ENCODE data around the gene MAP1B. TPM values are rescaled to one million over a fixed set of nuclear protein-coding genes. Genes with fewer than 3 reads are reported as not detected.
"Not testable (repeated sequence)": the region's sequence is repeated elsewhere in the genome, so short reads cannot be mapped to it uniquely, and the experiment has no call there.

MAP1B gene
- polyA plus RNA-seq, 1 donor (not counting 4 experiments of a cell fraction or from before 2014, with no cell fraction given): 3.3 TPM

DNA sequence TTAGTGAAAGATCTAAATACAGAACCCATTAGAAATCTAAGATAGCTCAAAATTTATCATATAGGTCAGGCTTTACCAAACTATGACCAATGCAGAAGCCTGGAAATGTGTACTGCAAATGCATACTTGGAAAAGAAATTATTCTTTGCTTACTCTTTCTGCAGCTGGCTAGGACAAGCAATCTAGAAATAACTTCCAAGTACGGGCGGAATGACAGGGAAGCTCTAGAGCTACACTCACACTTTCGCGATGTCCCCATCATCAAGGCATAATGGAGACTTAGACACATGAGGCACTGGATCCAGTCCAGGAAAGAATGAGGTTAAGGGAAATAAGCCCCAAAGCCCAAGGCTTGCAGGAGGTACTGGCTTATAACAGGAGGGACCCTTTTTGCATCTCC lies 22.4 kb upstream of the MAP1B start:
- no peaks in the 10 kb centered on the region for H3K9me1 ChIP-seq (ENCODE audit: control insufficient read depth, extremely low read depth, insufficient read depth, low read length)
- no peaks in the 10 kb centered on the region for H3K36me3 ChIP-seq (ENCODE audit: control insufficient read depth in 2 of 2, extremely low read depth in 1 of 2, insufficient read depth in 2 of 2, low read length in 2 of 2)
- no peak overlapping the region for H2AFZ ChIP-seq (ENCODE audit: control insufficient read depth, low read length)
- no peak overlapping the region for H3K27ac ChIP-seq (ENCODE audit: control insufficient read depth, insufficient read depth, low read length)
- no peaks in the 10 kb centered on the region for H3K9me3 ChIP-seq (ENCODE audit: control insufficient read depth, low read depth, low read length)
- DNase-seq (ENCODE audit: low read depth, low spot score): no peak
- H3K9ac ChIP-seq (ENCODE audit: control insufficient read depth, extremely low read depth, insufficient read depth, low read length): no peak overlapping the region
- no peak overlapping the region for H3K4me3 ChIP-seq (ENCODE audit: control insufficient read depth in 2 of 3, extremely low read depth in 1 of 3, insufficient read depth in 2 of 3, low read depth in 1 of 3, low read length in 3 of 3)
- no peak for FAIRE-seq
- H3K27me3 ChIP-seq (ENCODE audit: control insufficient read depth, extremely low read depth, insufficient read depth, low read length): peaks cover 3% of the 10 kb centered on the region
- no peaks in the 10 kb centered on the region for H4K20me1 ChIP-seq (ENCODE audit: control insufficient read depth, extremely low read depth, insufficient read depth, low read length)
- dilution Hi-C loops (cut with MboI; ENCODE audit: extremely low pct_ligation_motif_present, low sequenced_read_pairs): no loop called here
- no peak overlapping the region for H3K4me2 ChIP-seq (ENCODE audit: control insufficient read depth, extremely low read depth, insufficient read depth, low read depth, low read length)
- TF ChIP-seq, protein P1, sequence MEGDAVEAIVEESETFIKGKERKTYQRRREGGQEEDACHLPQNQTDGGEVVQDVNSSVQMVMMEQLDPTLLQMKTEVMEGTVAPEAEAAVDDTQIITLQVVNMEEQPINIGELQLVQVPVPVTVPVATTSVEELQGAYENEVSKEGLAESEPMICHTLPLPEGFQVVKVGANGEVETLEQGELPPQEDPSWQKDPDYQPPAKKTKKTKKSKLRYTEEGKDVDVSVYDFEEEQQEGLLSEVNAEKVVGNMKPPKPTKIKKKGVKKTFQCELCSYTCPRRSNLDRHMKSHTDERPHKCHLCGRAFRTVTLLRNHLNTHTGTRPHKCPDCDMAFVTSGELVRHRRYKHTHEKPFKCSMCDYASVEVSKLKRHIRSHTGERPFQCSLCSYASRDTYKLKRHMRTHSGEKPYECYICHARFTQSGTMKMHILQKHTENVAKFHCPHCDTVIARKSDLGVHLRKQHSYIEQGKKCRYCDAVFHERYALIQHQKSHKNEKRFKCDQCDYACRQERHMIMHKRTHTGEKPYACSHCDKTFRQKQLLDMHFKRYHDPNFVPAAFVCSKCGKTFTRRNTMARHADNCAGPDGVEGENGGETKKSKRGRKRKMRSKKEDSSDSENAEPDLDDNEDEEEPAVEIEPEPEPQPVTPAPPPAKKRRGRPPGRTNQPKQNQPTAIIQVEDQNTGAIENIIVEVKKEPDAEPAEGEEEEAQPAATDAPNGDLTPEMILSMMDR (optimal IDR thresholded peaks at IDR 0.05 in 1 of 3, IDR thresholded peaks at IDR 0.05 in 1 of 3, conservative IDR thresholded peaks at IDR 0.05 in 1 of 3; ENCODE audit: extremely low read depth in 1 of 3, insufficient read depth in 2 of 3, low read length in 3 of 3): no peak
- no peak for TF ChIP-seq EZH2 (IDR thresholded peaks at IDR 0.05; ENCODE audit: low read length)
- H3K79me2 ChIP-seq (ENCODE audit: control insufficient read depth, insufficient read depth, low read length): no peaks in the 10 kb centered on the region
- no peaks in the 10 kb centered on the region for H3K4me1 ChIP-seq (ENCODE audit: control insufficient read depth, extremely low read depth, insufficient read depth, low read length)

GRCh38 chr5:72085319-72085718 lies 22.0 kb upstream of the MAP1B start:
- Histone ChIP-seq H3K27ac (ENCODE audit: control insufficient read depth, insufficient read depth, low read length) (no peak overlapping the region), H4K20me1 (ENCODE audit: control insufficient read depth, extremely low read depth, insufficient read depth, low read length) (no peaks in the 10 kb centered on the region), H3K4me1 (ENCODE audit: control insufficient read depth, extremely low read depth, insufficient read depth, low read length) (no peaks in the 10 kb centered on the region), H3K4me3 (ENCODE audit: control insufficient read depth in 2 of 3, extremely low read depth in 1 of 3, insufficient read depth in 2 of 3, low read depth in 1 of 3, low read length in 3 of 3) (no peak overlapping the region), H3K9me1 (ENCODE audit: control insufficient read depth, extremely low read depth, insufficient read depth, low read length) (no peaks in the 10 kb centered on the region), H3K4me2 (ENCODE audit: control insufficient read depth, extremely low read depth, insufficient read depth, low read depth, low read length) (no peak overlapping the region), H3K9me3 (ENCODE audit: control insufficient read depth, low read depth, low read length) (no peaks in the 10 kb centered on the region), H3K36me3 (ENCODE audit: control insufficient read depth in 2 of 2, extremely low read depth in 1 of 2, insufficient read depth in 2 of 2, low read length in 2 of 2) (no peaks in the 10 kb centered on the region), H2AFZ (ENCODE audit: control insufficient read depth, low read length) (no peak overlapping the region), H3K27me3 (ENCODE audit: control insufficient read depth, extremely low read depth, insufficient read depth, low read length) (peaks cover 3% of the 10 kb centered on the region), H3K9ac (ENCODE audit: control insufficient read depth, extremely low read depth, insufficient read depth, low read length) (no peak overlapping the region), H3K79me2 (ENCODE audit: control insufficient read depth, insufficient read depth, low read length) (no peaks in the 10 kb centered on the region)
- DNase-seq (ENCODE audit: low read depth, low spot score): no peak
- no peak for FAIRE-seq
- dilution Hi-C loops (cut with MboI; ENCODE audit: extremely low pct_ligation_motif_present, low sequenced_read_pairs): no loop called here
- no peak for TF ChIP-seq EZH2 (IDR thresholded peaks at IDR 0.05; ENCODE audit: low read length)
- TF ChIP-seq, protein P1 (optimal IDR thresholded peaks at IDR 0.05 in 1 of 3, IDR thresholded peaks at IDR 0.05 in 1 of 3, conservative IDR thresholded peaks at IDR 0.05 in 1 of 3; ENCODE audit: extremely low read depth in 1 of 3, insufficient read depth in 2 of 3, low read length in 3 of 3): no peak

- H4K20me1 ChIP-seq (ENCODE audit: control insufficient read depth, extremely low read depth, insufficient read depth, low read length); H2AFZ ChIP-seq (ENCODE audit: control insufficient read depth, low read length); H3K9me3 ChIP-seq (ENCODE audit: control insufficient read depth, low read depth, low read length); H3K4me1 ChIP-seq (ENCODE audit: control insufficient read depth, extremely low read depth, insufficient read depth, low read length); H3K4me3 ChIP-seq (ENCODE audit: control insufficient read depth in 2 of 3, extremely low read depth in 1 of 3, insufficient read depth in 2 of 3, low read depth in 1 of 3, low read length in 3 of 3); H3K4me2 ChIP-seq (ENCODE audit: control insufficient read depth, extremely low read depth, insufficient read depth, low read depth, low read length); FAIRE-seq; H3K36me3 ChIP-seq (ENCODE audit: control insufficient read depth in 2 of 2, extremely low read depth in 1 of 2, insufficient read depth in 2 of 2, low read length in 2 of 2); H3K27me3 ChIP-seq (ENCODE audit: control insufficient read depth, extremely low read depth, insufficient read depth, low read length); DNase-seq (ENCODE audit: low read depth, low spot score); H3K9me1 ChIP-seq (ENCODE audit: control insufficient read depth, extremely low read depth, insufficient read depth, low read length); dilution Hi-C loops (cut with MboI; ENCODE audit: extremely low pct_ligation_motif_present, low sequenced_read_pairs); H3K79me2 ChIP-seq (ENCODE audit: control insufficient read depth, insufficient read depth, low read length); H3K9ac ChIP-seq (ENCODE audit: control insufficient read depth, extremely low read depth, insufficient read depth, low read length); H3K27ac ChIP-seq (ENCODE audit: control insufficient read depth, insufficient read depth, low read length): not testable (repeated sequence)
These were observed 17.6 kb upstream of the MAP1B start for GRCh38 chr5:72089713-72090112.
